Measurements from ENCODE around the gene OR2S2. TPM values are rescaled to one million over a fixed set of nuclear protein-coding genes. Genes with fewer than 3 reads are reported as not detected.

OR2S2 gene
- total RNA-seq, 1 experiment from 2014 or later: not detected

Other genes starting within 250 kb of the OR2S2 start
- 137 and 213 TPM in 2 replicates for gene TLN1, start 226.0 kb downstream of the OR2S2 start, total RNA-seq (2014; rRNA removed; shearing (Covaris generic))
- 39.2 and 86.7 TPM in 2 replicates for gene CREB3, start 225.5 kb downstream of the OR2S2 start, total RNA-seq (2014; rRNA removed; shearing (Covaris generic))
- 15.5 and 16.0 TPM in 2 replicates for gene GBA2, start 208.9 kb downstream of the OR2S2 start, total RNA-seq (2014; rRNA removed; shearing (Covaris generic))
- gene RGP1, start 208.9 kb downstream of the OR2S2 start, total RNA-seq (2014; rRNA removed; shearing (Covaris generic)): 5.2 and 7.4 TPM in 2 replicates
- not detected in 2 replicates for gene MSMP, start 203.9 kb downstream of the OR2S2 start, total RNA-seq (2014; rRNA removed; shearing (Covaris generic))
- 1.5 and 3.9 TPM in 2 replicates for gene NPR2, start 166.6 kb downstream of the OR2S2 start, total RNA-seq (2014; rRNA removed; shearing (Covaris generic))
- 0.13 TPM in 1 of 2 replicates, not detected in the other for gene SPAG8, start 145.9 kb downstream of the OR2S2 start, total RNA-seq (2014; rRNA removed; shearing (Covaris generic))
- 21.4 and 41.3 TPM in 2 replicates for gene HINT2, start 143.1 kb downstream of the OR2S2 start, total RNA-seq (2014; rRNA removed; shearing (Covaris generic))
- not detected in 2 replicates for gene FAM221B, start 129.4 kb downstream of the OR2S2 start, total RNA-seq (2014; rRNA removed; shearing (Covaris generic))
- 1.4 and 2.8 TPM in 2 replicates for gene TMEM8B, start 128.9 kb downstream of the OR2S2 start, total RNA-seq (2014; rRNA removed; shearing (Covaris generic))
- not detected in 2 replicates for gene OR13J1, start 87.8 kb downstream of the OR2S2 start, total RNA-seq (2014; rRNA removed; shearing (Covaris generic))
- 0.63 TPM in 1 of 2 replicates, not detected in the other for gene HRCT1, start 52.0 kb downstream of the OR2S2 start, total RNA-seq (2014; rRNA removed; shearing (Covaris generic))
- not detected in 2 replicates for gene SPAAR, start 48.7 kb downstream of the OR2S2 start, total RNA-seq (2014; rRNA removed; shearing (Covaris generic))
- gene RECK, start 78.8 kb upstream of the OR2S2 start, total RNA-seq (2014; rRNA removed; shearing (Covaris generic)): 10.2 and 13.9 TPM in 2 replicates
- gene GLIPR2, start 178.6 kb upstream of the OR2S2 start, total RNA-seq (2014; rRNA removed; shearing (Covaris generic)): 29.8 and 37.3 TPM in 2 replicates
- 0.61 and 1.3 TPM in 2 replicates for gene CCIN, start 211.2 kb upstream of the OR2S2 start, total RNA-seq (2014; rRNA removed; shearing (Covaris generic))
- gene CLTA, start 232.8 kb upstream of the OR2S2 start, total RNA-seq (2014; rRNA removed; shearing (Covaris generic)): 248 and 301 TPM in 2 replicates